ENCODE measurements around the gene PSMD6. TPM values are rescaled to one million over a fixed set of nuclear protein-coding genes. Genes with fewer than 3 reads are reported as not detected.

PSMD6 gene
- total RNA-seq, 1 donor from 2014 or later: 78.3 TPM

GRCh38 chr3:63993653-63994079, 29.6 kb downstream of the PSMD6 start:
- Histone ChIP-seq H3K9me3 (replicated peaks) (no peaks in the 10 kb centered on the region), H3K4me1 (peaks cover 9% of the 10 kb centered on the region), H3K27me3 (ENCODE audit: low read depth) (no peaks in the 10 kb centered on the region), H3K27ac (replicated peaks) (peak overlapping the region; percentile 15), H3K4me3 (no peak overlapping the region), H3K36me3 (peaks cover 85% of the 10 kb centered on the region)
- peak; percentile 51 for DNase-seq
- TF ChIP-seq CTCF (IDR thresholded peaks at IDR 0.05; ENCODE audit: borderline replicate concordance): peak; percentile 95
- intact Hi-C loops (cut with micrococcal nuclease): no loop called here

- DNase-seq: no peak
- Histone ChIP-seq H3K27ac (replicated peaks) (no peak overlapping the region), H3K4me3 (no peak overlapping the region), H3K4me1 (peaks cover 9% of the 10 kb centered on the region), H3K36me3 (peaks cover 85% of the 10 kb centered on the region), H3K27me3 (ENCODE audit: low read depth) (no peaks in the 10 kb centered on the region), H3K9me3 (replicated peaks) (no peaks in the 10 kb centered on the region)
- intact Hi-C loops (cut with micrococcal nuclease): no loop called here
- no peak for TF ChIP-seq CTCF (IDR thresholded peaks at IDR 0.05; ENCODE audit: borderline replicate concordance)
Observed at GRCh38 chr3:63992516-63993209, 30.6 kb downstream of the PSMD6 start.

- intact Hi-C loops (cut with micrococcal nuclease): no loop called here
Observed at GRCh38 chr3:63991666-63992065, 31.6 kb downstream of the PSMD6 start.

GRCh38 chr3:63990733-63991132, 32.6 kb downstream of the PSMD6 start:
- no peak for DNase-seq
- Histone ChIP-seq H3K27me3 (ENCODE audit: low read depth) (no peaks in the 10 kb centered on the region), H3K27ac (replicated peaks) (no peak overlapping the region), H3K36me3 (peaks cover 69% of the 10 kb centered on the region), H3K4me1 (peaks cover 9% of the 10 kb centered on the region), H3K4me3 (no peak overlapping the region), H3K9me3 (replicated peaks) (no peaks in the 10 kb centered on the region)
- intact Hi-C loops (cut with micrococcal nuclease): no loop called here
- no peak for TF ChIP-seq CTCF (IDR thresholded peaks at IDR 0.05; ENCODE audit: borderline replicate concordance)

More at GRCh38 chr3:63991666-63992065, 31.6 kb downstream of the PSMD6 start:
- TF ChIP-seq CTCF (IDR thresholded peaks at IDR 0.05; ENCODE audit: borderline replicate concordance): no peak
- Histone ChIP-seq H3K27me3 (ENCODE audit: low read depth) (no peaks in the 10 kb centered on the region), H3K4me1 (peaks cover 9% of the 10 kb centered on the region), H3K9me3 (replicated peaks) (no peaks in the 10 kb centered on the region), H3K27ac (replicated peaks) (no peak overlapping the region), H3K36me3 (peaks cover 77% of the 10 kb centered on the region), H3K4me3 (no peak overlapping the region)
- DNase-seq: no peak

GRCh38 chr3:63990204-63990603, 33.1 kb downstream of the PSMD6 start:
- no peak for DNase-seq
- TF ChIP-seq CTCF (IDR thresholded peaks at IDR 0.05; ENCODE audit: borderline replicate concordance): no peak
- Histone ChIP-seq H3K27me3 (ENCODE audit: low read depth) (no peaks in the 10 kb centered on the region), H3K4me1 (peaks cover 9% of the 10 kb centered on the region), H3K9me3 (replicated peaks) (no peaks in the 10 kb centered on the region), H3K27ac (replicated peaks) (no peak overlapping the region), H3K36me3 (peaks cover 66% of the 10 kb centered on the region), H3K4me3 (no peak overlapping the region)
- intact Hi-C loops (cut with micrococcal nuclease): no loop called here

All from left ventricle myocardium inferior (tissue), 1 donor.